OCI-LY1 (cell line): Measurements from ENCODE around the gene CCR6.

Source experiments
- CTCF ChIP-seq: fragments of 200-600 bp; sonication (generic), shearing (Covaris generic); IDR thresholded peaks from 2 replicates; pipeline ENCODE4 v1.5.1; 2017; ENCODE audit warnings: mild to moderate bottlenecking, antibody characterized with exemption, low read length, moderate library complexity, mixed read lengths
- EZH2 ChIP-seq: fragments of 200-600 bp; sonication (generic), shearing (Covaris generic); IDR thresholded peaks from 2 replicates; pipeline ENCODE4 v1.8.0; 2017; ENCODE audit warnings: borderline replicate concordance, mixed run types, mild to moderate bottlenecking, antibody characterized with exemption, low read length, moderate library complexity, mixed read lengths

- TF ChIP-seq CTCF (no peak), EZH2 (no peak)
These were observed 14.6 kb upstream of the CCR6 start for GRCh38 chr6:167108278-167108677.
